Suprapubic skin (tissue), 4 donors: ENCODE measurements around the gene C1orf146. TPM values are rescaled to one million over a fixed set of nuclear protein-coding genes. Genes with fewer than 3 reads are reported as not detected.

Experiments used
- DNase-seq, 2 donors: peaks; one replicate each; pipeline ENCODE4 v3.0.0-alpha.2; 2019; ENCODE audit warnings: low spot score in 2 of 2
- H3K27ac ChIP-seq: fragments of 200-600 bp; sonication (generic); one replicate; pipeline ENCODE4 v1.5.1; 2019
- H3K27me3 ChIP-seq: fragments of 200-600 bp; sonication (generic); one replicate; pipeline ENCODE4 v1.5.1; 2019
- H3K36me3 ChIP-seq: fragments of 200-600 bp; sonication (generic); one replicate; pipeline ENCODE4 v1.5.1; 2019
- H3K4me1 ChIP-seq: fragments of 200-600 bp; sonication (generic); one replicate; pipeline ENCODE4 v1.5.1; 2019
- H3K4me3 ChIP-seq: fragments of 200-600 bp; sonication (generic); one replicate; pipeline ENCODE4 v1.5.1; 2019; ENCODE audit warnings: mild to moderate bottlenecking
- H3K9me3 ChIP-seq: fragments of 200-600 bp; sonication (generic); one replicate; pipeline ENCODE4 v1.5.1; 2019
- CTCF ChIP-seq, 2 donors: fragments of 200-600 bp in 1 of 2; fragments of 450-650 bp in 1 of 2; sonication (generic) in 1 of 2; IDR thresholded peaks; one replicate each; pipeline ENCODE4 v1.5.1; 2016 to 2019; ENCODE audit warnings: antibody characterized with exemption in 2 of 2, mild to moderate bottlenecking in 1 of 2, moderate library complexity in 1 of 2
- EP300 ChIP-seq: sonication (generic); formaldehyde crosslinking; IDR thresholded peaks from one replicate; pipeline ENCODE4 v1.6.1; 2017; ENCODE audit warnings: antibody characterized with exemption
- POLR2A ChIP-seq, 2 donors: fragments of 450-650 bp; IDR thresholded peaks; one replicate each; pipeline ENCODE4 v1.6.1; 2017; ENCODE audit warnings: antibody characterized with exemption in 2 of 2, mild to moderate bottlenecking in 2 of 2, moderate library complexity in 2 of 2
- POLR2AphosphoS5 ChIP-seq, 3 donors: sonication (generic); formaldehyde crosslinking; IDR thresholded peaks; one replicate each; pipeline ENCODE4 v1.6.1; 2017; ENCODE audit warnings: antibody characterized with exemption in 3 of 3
- whole genome bisulfite sequencing: methylation state at CpG from one replicate; pipeline ENCODE4 v1.1.5; 2018; 5-methylcytosine and 5-hydroxymethylcytosine counted together
- total RNA-seq, 4 donors: library from RNA; depleted of rRNA; stranded (reverse); fragments of >200 nt; gene quantifications; one replicate each; pipeline ENCODE4 v1.1.0, GENCODE V29; 2016

The C1orf146 gene
- total RNA-seq, 4 donors from 2014 or later = not detected

GRCh38 chr1:92203105-92203504 is 14.6 kb upstream of the C1orf146 start:
- no peaks in the 10 kb centered on the region for H3K36me3 ChIP-seq
- H3K4me1 ChIP-seq = no peaks in the 10 kb centered on the region
- peaks cover 4% of the 10 kb centered on the region for H3K9me3 ChIP-seq
- no peaks in the 10 kb centered on the region for H3K27me3 ChIP-seq
- no peak overlapping the region for H3K27ac ChIP-seq
- no peak overlapping the region for H3K4me3 ChIP-seq
- no peak for DNase-seq
- TF ChIP-seq CTCF (IDR thresholded peaks at IDR 0.05) = no peak
- TF ChIP-seq POLR2AphosphoS5 (IDR thresholded peaks at IDR 0.05) = no peak
- no peak for TF ChIP-seq POLR2A (IDR thresholded peaks at IDR 0.05)
- TF ChIP-seq EP300 = no peak

- H3K4me1 ChIP-seq = no peaks in the 10 kb centered on the region
- H3K27ac ChIP-seq = no peak overlapping the region
- H3K27me3 ChIP-seq = no peaks in the 10 kb centered on the region
- H3K36me3 ChIP-seq = no peaks in the 10 kb centered on the region
- WGBS = 63% methylated on average over 2 of the region's 2 CpGs
- H3K4me3 ChIP-seq = no peak overlapping the region
- DNase-seq = no peak
- peaks cover 4% of the 10 kb centered on the region for H3K9me3 ChIP-seq
- no peak for TF ChIP-seq CTCF (IDR thresholded peaks at IDR 0.05)
- no peak for TF ChIP-seq POLR2AphosphoS5 (IDR thresholded peaks at IDR 0.05)
- TF ChIP-seq POLR2A (IDR thresholded peaks at IDR 0.05) = no peak
- no peak for TF ChIP-seq EP300
Measured at GRCh38 chr1:92210701-92211100, 7.0 kb upstream of the C1orf146 start.

- peaks cover 4% of the 10 kb centered on the region for H3K9me3 ChIP-seq
Measured at GRCh38 chr1:92211166-92211565, 6.5 kb upstream of the C1orf146 start.

GRCh38 chr1:92218559-92218958 is 844 bp downstream of the C1orf146 start:
- H3K36me3 ChIP-seq = no peaks in the 10 kb centered on the region
- no peaks in the 10 kb centered on the region for H3K27me3 ChIP-seq
- H3K27ac ChIP-seq = no peak overlapping the region
- DNase-seq = no peak
- WGBS = 83% methylated on average over 14 of the region's 14 CpGs
- no peak overlapping the region for H3K4me3 ChIP-seq
- no peaks in the 10 kb centered on the region for H3K4me1 ChIP-seq
- TF ChIP-seq POLR2AphosphoS5 (IDR thresholded peaks at IDR 0.05) = no peak
- TF ChIP-seq EP300 = no peak
- no peak for TF ChIP-seq CTCF (IDR thresholded peaks at IDR 0.05)
- no peak for TF ChIP-seq POLR2A (IDR thresholded peaks at IDR 0.05)
- H3K9me3 ChIP-seq = no peaks in the 10 kb centered on the region

More at GRCh38 chr1:92211166-92211565, 6.5 kb upstream of the C1orf146 start:
- Histone ChIP-seq H3K27ac (no peak overlapping the region), H3K4me1 (no peaks in the 10 kb centered on the region), H3K4me3 (no peak overlapping the region), H3K36me3 (no peaks in the 10 kb centered on the region), H3K27me3 (no peaks in the 10 kb centered on the region)
- TF ChIP-seq POLR2A (IDR thresholded peaks at IDR 0.05) (no peak), POLR2AphosphoS5 (IDR thresholded peaks at IDR 0.05) (no peak), EP300 (no peak), CTCF (IDR thresholded peaks at IDR 0.05) (no peak)
- 94% methylated on average over 2 of the region's 2 CpGs for WGBS
- DNase-seq = no peak

- Histone ChIP-seq H3K9me3 (no peaks in the 10 kb centered on the region), H3K4me1 (no peaks in the 10 kb centered on the region), H3K4me3 (no peak overlapping the region), H3K36me3 (no peaks in the 10 kb centered on the region), H3K27ac (no peak overlapping the region), H3K27me3 (no peaks in the 10 kb centered on the region)
- no peak for TF ChIP-seq POLR2AphosphoS5 (IDR thresholded peaks at IDR 0.05)
- no peak for TF ChIP-seq POLR2A (IDR thresholded peaks at IDR 0.05)
- TF ChIP-seq EP300 = no peak
- no peak for TF ChIP-seq CTCF (IDR thresholded peaks at IDR 0.05)
- no peak for DNase-seq
Measured at GRCh38 chr1:92219028-92219427, 1.3 kb downstream of the C1orf146 start.
